OCI-LY3 (cell line): ENCODE measurements around the gene FAM177A1.

ENCODE experiments used
- CTCF ChIP-seq: fragments of 200-600, 300-600 bp; sonication (generic); IDR thresholded peaks from 2 replicates; pipeline ENCODE4 v1.5.1; 2014; ENCODE audit warnings: antibody characterized with exemption, low read length, low read depth
- EZH2phosphoT487 ChIP-seq: fragments of 200-600 bp; shearing (Covaris generic); IDR thresholded peaks from 2 replicates; pipeline ENCODE4 v1.6.1; 2018; ENCODE audit warnings: antibody characterized with exemption, mixed run types, low read depth

GRCh38 chr14:35044939-35045797 is 904 bp upstream of the FAM177A1 start:
- TF ChIP-seq CTCF (no peak), EZH2phosphoT487 (no peak)
